SK-N-SH treated with all-trans-retinoic acid at 6 μM for 48 hours (cell line): ENCODE measurements around the gene RPL3.
"Not testable (repeated sequence)": the region's sequence is repeated elsewhere in the genome, so short reads cannot be mapped to it uniquely, and the experiment has no call there.

Experiments
- CSDC2 ChIP-seq: fragments of 250-450 bp; sonication (Bioruptor Pico); IDR thresholded peaks from 2 replicates; pipeline ENCODE4 v1.5.0; 2020; ENCODE audit warnings: mild to moderate bottlenecking, moderate library complexity
- ESRRG ChIP-seq: fragments of 250-450 bp; sonication (Bioruptor Pico); IDR thresholded peaks from 2 replicates; pipeline ENCODE4 v1.6.1; 2021; ENCODE audit warnings: mild to moderate bottlenecking
- RARB ChIP-seq: fragments of 250-450 bp; sonication (Bioruptor Pico); IDR thresholded peaks from 2 replicates; pipeline ENCODE4 v1.8.0; 2021; ENCODE audit warnings: mild to moderate bottlenecking, moderate library complexity
- TOX ChIP-seq: fragments of 250-450 bp; sonication (Bioruptor Pico); IDR thresholded peaks from 2 replicates; pipeline ENCODE4 v1.8.0; 2021; ENCODE audit warnings: mild to moderate bottlenecking, moderate library complexity, borderline replicate concordance

GRCh38 chr22:39330553-39330952 lies 11.1 kb upstream of the RPL3 start:
- TF ChIP-seq ESRRG (CRISPR knock-in tag); CSDC2 (CRISPR knock-in tag); TOX; RARB (CRISPR knock-in tag): not testable (repeated sequence)
